Mesothelial cell of epicardium (in vitro differentiated cells): Measurements from ENCODE around the gene VTN. TPM values are rescaled to one million over a fixed set of nuclear protein-coding genes. Genes with fewer than 3 reads are reported as not detected.

ENCODE experiments used
- DNase-seq, 2 experiments: peaks; one replicate each; pipeline ENCODE4 v3.0.0; 2021; ENCODE audit warnings: low spot score in 2 of 2; ENCODE audit not compliant: unreplicated experiment in 2 of 2
- H3K27ac Mint-ChIP-seq: 2 replicates; pipeline ENCODE4 v1.8.0; 2021; ENCODE audit warnings: mixed read lengths
- H3K27me3 Mint-ChIP-seq: 2 replicates; pipeline ENCODE4 v1.8.0; 2021; ENCODE audit warnings: low read depth, mixed read lengths
- H3K36me3 Mint-ChIP-seq: 2 replicates; pipeline ENCODE4 v1.8.0; 2021; ENCODE audit warnings: mixed read lengths
- H3K4me1 Mint-ChIP-seq: 2 replicates; pipeline ENCODE4 v1.8.0; 2021; ENCODE audit warnings: mixed read lengths
- H3K4me3 Mint-ChIP-seq: 2 replicates; pipeline ENCODE4 v1.8.0; 2021; ENCODE audit warnings: mild to moderate bottlenecking, moderate library complexity, mixed read lengths
- H3K9me3 Mint-ChIP-seq: 2 replicates; pipeline ENCODE4 v1.8.0; 2021; ENCODE audit warnings: mixed read lengths
- CTCF ChIP-seq: fragments of 200-600 bp; sonication (generic); IDR thresholded peaks from one replicate; pipeline ENCODE4 v1.5.0; 2021; ENCODE audit warnings: antibody characterized with exemption; ENCODE audit not compliant: unreplicated experiment
- total RNA-seq: library from RNA; stranded (reverse); gene quantifications from 3 replicates; pipeline ENCODE4 v1.2.1, GENCODE V29; 2021

The VTN gene
- total RNA-seq, 1 donor from 2014 or later = 0.47 TPM

GRCh38 chr17:28333083-28333746 is 36.9 kb downstream of the VTN start:
- Mint-ChIP-seq H3K9me3 (no peaks in the 10 kb centered on the region), H3K4me1 (peaks cover 31% of the 10 kb centered on the region), H3K36me3 (peaks cover 3% of the 10 kb centered on the region), H3K4me3 (peak overlapping the region; percentile 99), H3K27me3 (no peaks in the 10 kb centered on the region), H3K27ac (peak overlapping the region; percentile 100)
- DNase-seq = no peak
- TF ChIP-seq CTCF = no peak

- H3K4me1 Mint-ChIP-seq = peaks cover 23% of the 10 kb centered on the region
- no peak overlapping the region for H3K4me3 Mint-ChIP-seq
- no peak for TF ChIP-seq CTCF
- no peaks in the 10 kb centered on the region for H3K27me3 Mint-ChIP-seq
- no peak overlapping the region for H3K27ac Mint-ChIP-seq
- H3K36me3 Mint-ChIP-seq = peaks cover 7% of the 10 kb centered on the region
- DNase-seq = no peak
- H3K9me3 Mint-ChIP-seq = no peaks in the 10 kb centered on the region
Observed at GRCh38 chr17:28331891-28332420, 38.2 kb downstream of the VTN start.

- Mint-ChIP-seq H3K4me1 (peaks cover 14% of the 10 kb centered on the region), H3K27ac (no peak overlapping the region), H3K27me3 (no peaks in the 10 kb centered on the region), H3K36me3 (peaks cover 10% of the 10 kb centered on the region), H3K4me3 (no peak overlapping the region), H3K9me3 (no peaks in the 10 kb centered on the region)
- no peak for DNase-seq
- no peak for TF ChIP-seq CTCF
Observed at GRCh38 chr17:28330671-28331070, 39.4 kb downstream of the VTN start.

- DNase-seq = no peak
- H3K4me1 Mint-ChIP-seq = peaks cover 2% of the 10 kb centered on the region
- peaks cover 10% of the 10 kb centered on the region for H3K36me3 Mint-ChIP-seq
- H3K9me3 Mint-ChIP-seq = no peaks in the 10 kb centered on the region
- H3K27ac Mint-ChIP-seq = peak overlapping the region; percentile 30
- H3K27me3 Mint-ChIP-seq = no peaks in the 10 kb centered on the region
- no peak for TF ChIP-seq CTCF
- no peak overlapping the region for H3K4me3 Mint-ChIP-seq
Observed at GRCh38 chr17:28328325-28328724, 41.8 kb downstream of the VTN start.

GRCh38 chr17:28327709-28328108 is 42.4 kb downstream of the VTN start:
- Mint-ChIP-seq H3K27ac (peak overlapping the region; percentile 27), H3K4me3 (no peak overlapping the region), H3K4me1 (peaks cover 2% of the 10 kb centered on the region), H3K36me3 (peaks cover 10% of the 10 kb centered on the region), H3K9me3 (no peaks in the 10 kb centered on the region), H3K27me3 (no peaks in the 10 kb centered on the region)
- DNase-seq = no peak
- no peak for TF ChIP-seq CTCF
